Measurements from ENCODE around the gene C13orf42.

The C13orf42 gene

DNA sequence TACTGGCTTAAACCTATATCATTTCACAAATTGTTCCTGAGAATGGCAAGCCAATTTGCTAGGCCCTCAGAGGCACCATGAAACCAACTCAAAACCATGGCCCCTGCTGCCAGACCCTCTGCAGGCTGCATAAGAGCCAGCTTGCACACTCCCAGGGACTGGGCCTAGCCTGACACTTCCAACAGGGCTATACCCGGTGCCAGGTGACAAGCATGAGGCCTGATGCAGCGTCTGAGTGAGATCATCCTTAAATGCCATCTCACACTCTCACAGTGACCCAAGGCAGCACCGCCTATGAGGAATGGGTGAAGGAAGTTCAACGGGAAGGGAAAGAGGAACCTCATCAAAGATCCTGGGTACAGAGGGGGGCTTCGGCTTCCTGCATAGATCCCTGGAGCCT lies 65.6 kb downstream of the C13orf42 start:
- Histone ChIP-seq H3K4me2 (ENCODE audit: low read depth, low read length, poor library complexity, severe bottlenecking) (no peak overlapping the region), H3K27me3 (ENCODE audit: insufficient read depth, low read length, poor library complexity, severe bottlenecking) (no peaks in the 10 kb centered on the region), H3K4me3 (ENCODE audit: low read length, poor library complexity, severe bottlenecking) (no peak overlapping the region), H3K4me1 (ENCODE audit: insufficient read depth, low read length, poor library complexity, severe bottlenecking) (no peaks in the 10 kb centered on the region), H3K9me3 (ENCODE audit: insufficient read depth, low read depth, low read length) (no peaks in the 10 kb centered on the region), H2AFZ (ENCODE audit: low read length) (no peak overlapping the region), H4K20me1 (ENCODE audit: insufficient read depth, low read length, poor library complexity, severe bottlenecking) (no peaks in the 10 kb centered on the region), H3F3A (ENCODE audit: low read depth) (no peaks in the 10 kb centered on the region), H3K36me3 (ENCODE audit: insufficient read depth, low read length) (no peaks in the 10 kb centered on the region), H3K9me2 (replicated peaks; ENCODE audit: low read depth, low read length) (no peaks in the 10 kb centered on the region), H3K79me2 (ENCODE audit: insufficient read depth, low read length) (no peaks in the 10 kb centered on the region), H3K9ac (ENCODE audit: low read depth, low read length, poor library complexity, severe bottlenecking) (no peak overlapping the region)
- TF ChIP-seq, protein P1, sequence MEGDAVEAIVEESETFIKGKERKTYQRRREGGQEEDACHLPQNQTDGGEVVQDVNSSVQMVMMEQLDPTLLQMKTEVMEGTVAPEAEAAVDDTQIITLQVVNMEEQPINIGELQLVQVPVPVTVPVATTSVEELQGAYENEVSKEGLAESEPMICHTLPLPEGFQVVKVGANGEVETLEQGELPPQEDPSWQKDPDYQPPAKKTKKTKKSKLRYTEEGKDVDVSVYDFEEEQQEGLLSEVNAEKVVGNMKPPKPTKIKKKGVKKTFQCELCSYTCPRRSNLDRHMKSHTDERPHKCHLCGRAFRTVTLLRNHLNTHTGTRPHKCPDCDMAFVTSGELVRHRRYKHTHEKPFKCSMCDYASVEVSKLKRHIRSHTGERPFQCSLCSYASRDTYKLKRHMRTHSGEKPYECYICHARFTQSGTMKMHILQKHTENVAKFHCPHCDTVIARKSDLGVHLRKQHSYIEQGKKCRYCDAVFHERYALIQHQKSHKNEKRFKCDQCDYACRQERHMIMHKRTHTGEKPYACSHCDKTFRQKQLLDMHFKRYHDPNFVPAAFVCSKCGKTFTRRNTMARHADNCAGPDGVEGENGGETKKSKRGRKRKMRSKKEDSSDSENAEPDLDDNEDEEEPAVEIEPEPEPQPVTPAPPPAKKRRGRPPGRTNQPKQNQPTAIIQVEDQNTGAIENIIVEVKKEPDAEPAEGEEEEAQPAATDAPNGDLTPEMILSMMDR (conservative IDR thresholded peaks at IDR 0.05; ENCODE audit: low read length): no peak
- TF ChIP-seq EZH2phosphoT487 (IDR thresholded peaks at IDR 0.05; ENCODE audit: borderline replicate concordance): no peak

DNA sequence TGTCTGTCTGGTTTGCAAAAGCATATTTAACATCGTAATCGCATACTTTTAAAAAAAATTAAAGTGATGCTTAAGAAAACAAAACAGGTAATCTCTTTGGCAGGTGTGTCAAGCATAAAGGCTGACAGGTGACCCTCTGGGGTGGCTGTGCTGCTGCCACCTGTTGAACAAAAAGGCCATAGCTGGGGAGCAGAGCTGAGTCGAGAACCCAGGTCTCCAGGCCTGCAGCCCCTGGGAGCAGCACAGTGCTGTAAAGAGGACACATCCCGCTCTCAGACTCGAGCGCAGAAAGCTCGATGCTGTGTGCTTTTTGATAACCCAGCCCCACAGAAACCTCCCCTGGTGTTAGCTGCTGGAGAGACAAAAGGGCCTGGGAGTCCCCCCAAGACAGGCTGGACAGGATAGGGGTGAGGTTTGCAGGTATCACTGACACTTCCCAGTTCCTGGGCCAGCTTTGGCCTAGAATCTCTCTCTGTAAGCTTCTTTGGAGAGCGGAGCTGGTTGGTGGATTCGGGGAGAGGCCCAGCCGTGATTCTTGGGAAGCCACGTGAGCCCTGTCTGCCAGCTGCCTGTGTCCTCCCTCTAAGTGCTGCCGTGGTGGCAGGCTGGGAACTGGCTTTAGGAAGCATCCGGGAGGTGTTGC lies 66.9 kb downstream of the C13orf42 start:
- Histone ChIP-seq H3K27me3 (ENCODE audit: insufficient read depth, low read length, poor library complexity, severe bottlenecking) (no peaks in the 10 kb centered on the region), H3K9me3 (ENCODE audit: insufficient read depth, low read depth, low read length) (no peaks in the 10 kb centered on the region), H3K4me3 (ENCODE audit: low read length, poor library complexity, severe bottlenecking) (no peak overlapping the region), H2AFZ (ENCODE audit: low read length) (no peak overlapping the region), H3K4me2 (ENCODE audit: low read depth, low read length, poor library complexity, severe bottlenecking) (no peak overlapping the region), H3K4me1 (ENCODE audit: insufficient read depth, low read length, poor library complexity, severe bottlenecking) (no peaks in the 10 kb centered on the region), H3K79me2 (ENCODE audit: insufficient read depth, low read length) (no peaks in the 10 kb centered on the region), H3F3A (ENCODE audit: low read depth) (no peaks in the 10 kb centered on the region), H4K20me1 (ENCODE audit: insufficient read depth, low read length, poor library complexity, severe bottlenecking) (no peaks in the 10 kb centered on the region), H3K9ac (ENCODE audit: low read depth, low read length, poor library complexity, severe bottlenecking) (no peak overlapping the region), H3K36me3 (ENCODE audit: insufficient read depth, low read length) (no peaks in the 10 kb centered on the region), H3K9me2 (replicated peaks; ENCODE audit: low read depth, low read length) (no peaks in the 10 kb centered on the region)
- TF ChIP-seq, protein P1 (conservative IDR thresholded peaks at IDR 0.05; ENCODE audit: low read length): peak; percentile 27
- no peak for TF ChIP-seq EZH2phosphoT487 (IDR thresholded peaks at IDR 0.05; ENCODE audit: borderline replicate concordance)

DNA sequence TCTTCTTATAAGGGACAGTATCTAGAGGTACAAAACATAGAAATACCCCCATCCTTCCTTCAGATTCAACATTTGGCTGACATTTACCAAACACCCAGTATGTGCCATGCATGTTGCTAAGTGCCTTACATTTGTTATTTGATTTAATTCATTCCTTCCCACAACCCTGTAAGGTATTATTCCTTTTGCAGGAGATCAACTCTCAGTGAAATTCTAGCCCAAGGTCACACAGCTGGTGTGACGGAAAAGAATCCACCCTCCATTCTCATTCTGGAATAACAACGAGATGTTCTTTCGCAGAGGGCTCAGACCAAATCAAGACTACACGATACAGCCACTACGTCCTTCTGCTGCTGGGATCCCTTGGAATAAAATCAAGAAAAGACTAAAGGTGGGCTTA lies 67.8 kb downstream of the C13orf42 start:
- Histone ChIP-seq H4K20me1 (ENCODE audit: insufficient read depth, low read length, poor library complexity, severe bottlenecking) (no peaks in the 10 kb centered on the region), H2AFZ (ENCODE audit: low read length) (no peak overlapping the region), H3K4me2 (ENCODE audit: low read depth, low read length, poor library complexity, severe bottlenecking) (no peak overlapping the region), H3K9me3 (ENCODE audit: insufficient read depth, low read depth, low read length) (no peaks in the 10 kb centered on the region), H3K4me1 (ENCODE audit: insufficient read depth, low read length, poor library complexity, severe bottlenecking) (no peaks in the 10 kb centered on the region), H3K27me3 (ENCODE audit: insufficient read depth, low read length, poor library complexity, severe bottlenecking) (no peaks in the 10 kb centered on the region), H3K9me2 (replicated peaks; ENCODE audit: low read depth, low read length) (no peaks in the 10 kb centered on the region), H3K4me3 (ENCODE audit: low read length, poor library complexity, severe bottlenecking) (no peak overlapping the region), H3K36me3 (ENCODE audit: insufficient read depth, low read length) (no peaks in the 10 kb centered on the region), H3K9ac (ENCODE audit: low read depth, low read length, poor library complexity, severe bottlenecking) (no peak overlapping the region), H3K79me2 (ENCODE audit: insufficient read depth, low read length) (no peaks in the 10 kb centered on the region), H3F3A (ENCODE audit: low read depth) (no peaks in the 10 kb centered on the region)
- no peak for TF ChIP-seq EZH2phosphoT487 (IDR thresholded peaks at IDR 0.05; ENCODE audit: borderline replicate concordance)
- TF ChIP-seq, protein P1 (conservative IDR thresholded peaks at IDR 0.05; ENCODE audit: low read length): no peak
